ENCODE data around the gene ARHGEF3. TPM values are rescaled to one million over a fixed set of nuclear protein-coding genes. Genes with fewer than 3 reads are reported as not detected.
"Not testable (repeated sequence)": the region's sequence is repeated elsewhere in the genome, so short reads cannot be mapped to it uniquely, and the experiment has no call there.

ARHGEF3 gene
- total RNA-seq, 2 donors from 2014 or later = 14.8 to 20.0 TPM

GRCh38 chr3:56758042-56758441 lies 43.7 kb downstream of the ARHGEF3 start:
- intact Hi-C loops (cut with DNase I, micrococcal nuclease); ATAC-seq; DNase-seq: not testable (repeated sequence)

DNA sequence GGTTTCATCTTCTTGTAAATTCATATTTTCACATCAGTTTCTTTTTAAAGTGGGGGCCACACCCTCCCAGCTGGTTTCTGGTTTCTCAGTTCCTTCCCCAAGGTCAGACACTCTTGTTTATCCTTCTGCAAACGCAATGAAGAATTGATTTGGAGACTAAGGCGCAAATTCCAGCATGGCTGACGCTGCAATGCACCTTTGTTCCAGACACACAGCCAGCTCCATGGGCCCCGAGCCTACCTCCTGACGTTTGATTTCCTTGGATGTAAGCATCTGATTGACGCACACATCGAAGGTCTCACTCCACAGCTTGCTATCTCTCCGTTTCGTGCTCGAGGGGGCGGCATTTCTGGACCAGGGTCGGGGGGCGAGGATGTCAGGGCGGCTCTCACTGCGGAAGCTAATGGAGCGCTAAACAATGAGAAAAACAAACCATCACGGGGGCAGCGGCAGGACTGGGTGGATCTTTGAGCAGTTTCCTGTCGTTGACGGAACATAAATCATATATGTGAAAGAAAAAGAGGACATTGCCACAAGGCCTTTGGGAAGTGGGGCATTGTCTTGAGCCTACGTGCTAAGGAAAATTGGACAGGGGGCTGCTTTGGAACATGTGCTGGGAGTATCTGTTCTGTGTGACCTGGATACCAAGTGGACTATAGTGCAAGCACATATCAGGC lies 46.9 kb downstream of the ARHGEF3 start:
- DNase-seq = peak in 1 of 2 donors; percentile 19
- intact Hi-C loops (cut with DNase I, micrococcal nuclease) = no loop called here

DNA sequence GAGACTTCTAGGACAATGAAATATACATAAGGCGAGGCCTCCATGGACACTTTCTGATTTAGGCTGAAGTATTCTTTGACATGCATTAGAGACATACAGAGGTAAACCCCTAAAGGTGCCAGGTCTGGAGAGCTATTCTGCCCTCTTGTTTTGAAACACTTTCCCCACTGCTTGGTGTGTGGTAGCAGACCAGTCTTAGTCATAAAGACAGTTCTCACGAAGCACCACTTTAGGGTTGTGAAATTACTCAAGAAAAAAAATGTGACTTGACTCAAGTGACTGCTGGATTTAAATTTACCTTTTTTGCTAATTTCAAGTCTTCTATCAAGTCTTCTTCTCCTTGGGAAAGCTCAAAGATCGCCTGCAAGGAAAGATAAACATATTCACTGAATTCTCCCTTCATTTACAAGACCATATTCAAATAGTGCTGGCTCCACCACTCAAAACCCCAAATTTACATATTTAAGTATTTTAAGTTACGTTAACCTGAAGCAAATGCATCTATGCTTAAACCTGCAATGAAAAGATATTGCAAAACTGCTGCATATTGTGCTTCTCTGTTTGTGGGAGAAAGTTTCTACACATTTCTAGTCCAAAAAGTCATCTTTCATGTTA lies 48.4 kb downstream of the ARHGEF3 start:
- intact Hi-C loops (cut with DNase I, micrococcal nuclease) = no loop called here
- ATAC-seq (no peak), DNase-seq (no peak)

More for the DNA sequence above, 46.9 kb downstream of the ARHGEF3 start:
- ATAC-seq = no peak

- intact Hi-C loops (cut with DNase I, micrococcal nuclease) = no loop called here
- ATAC-seq = no peak
- DNase-seq = no peak
Measured at GRCh38 chr3:56751056-56751707, 50.6 kb downstream of the ARHGEF3 start.

DNA sequence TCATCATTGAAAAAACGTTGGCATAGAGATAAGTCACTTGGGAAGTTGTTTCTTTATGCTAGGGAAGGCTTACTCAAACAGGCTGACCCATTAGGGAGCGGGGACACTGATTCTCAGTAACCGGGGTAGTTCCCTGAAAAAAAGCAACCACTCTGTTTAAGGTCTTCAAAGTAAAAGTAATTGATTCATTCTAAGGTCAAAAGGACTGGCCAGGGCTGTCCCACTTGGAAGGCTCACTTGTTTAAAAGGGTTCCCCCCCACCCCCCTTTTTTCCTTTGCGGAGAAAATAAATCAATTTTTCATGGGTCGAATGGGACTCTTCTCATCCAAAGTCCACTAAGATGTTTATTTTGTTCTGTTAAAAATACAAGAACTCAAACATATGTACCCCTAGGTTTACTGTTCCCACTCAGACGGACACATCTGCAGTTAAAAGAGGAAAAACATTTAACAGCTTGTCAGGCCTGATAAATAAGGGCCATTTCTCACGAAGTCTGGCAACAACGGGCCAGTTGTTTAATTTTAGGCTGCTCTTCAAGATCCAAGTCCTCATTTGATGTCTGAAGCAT lies 53.0 kb downstream of the ARHGEF3 start:
- intact Hi-C loops (cut with DNase I, micrococcal nuclease) = no loop called here
- ATAC-seq = no peak
- no peak for DNase-seq

- no peak for ATAC-seq
- DNase-seq = no peak
- intact Hi-C loops (cut with DNase I, micrococcal nuclease) = no loop called here
Measured at GRCh38 chr3:56747150-56747549, 54.6 kb downstream of the ARHGEF3 start.

- ATAC-seq = no peak
- DNase-seq = no peak
- intact Hi-C loops (cut with DNase I, micrococcal nuclease) = no loop called here
Measured at GRCh38 chr3:56744016-56744415, 57.7 kb downstream of the ARHGEF3 start.

GRCh38 chr3:56742887-56743286 lies 58.9 kb downstream of the ARHGEF3 start:
- no peak for DNase-seq
- intact Hi-C loops (cut with DNase I, micrococcal nuclease) = no loop called here
- no peak for ATAC-seq

GRCh38 chr3:56739036-56739435 lies 62.7 kb downstream of the ARHGEF3 start:
- intact Hi-C loops (cut with DNase I, micrococcal nuclease) = no loop called here
- no peak for DNase-seq
- no peak for ATAC-seq

- intact Hi-C loops (cut with DNase I, micrococcal nuclease) = no loop called here
- ATAC-seq (no peak), DNase-seq (no peak)
Measured at GRCh38 chr3:56737006-56737405, 64.7 kb downstream of the ARHGEF3 start.

GRCh38 chr3:56732109-56732508 lies 69.6 kb downstream of the ARHGEF3 start:
- no peak for ATAC-seq
- intact Hi-C loops (cut with DNase I, micrococcal nuclease) = no loop called here

GRCh38 chr3:56725175-56725574 lies 76.6 kb downstream of the ARHGEF3 start:
- DNase-seq (peak; percentile 13 to 34), ATAC-seq (peak; percentile 38)
- intact Hi-C loops (cut with DNase I, micrococcal nuclease) = no loop called here

More at GRCh38 chr3:56732109-56732508, 69.6 kb downstream of the ARHGEF3 start:
- DNase-seq = no peak

DNA sequence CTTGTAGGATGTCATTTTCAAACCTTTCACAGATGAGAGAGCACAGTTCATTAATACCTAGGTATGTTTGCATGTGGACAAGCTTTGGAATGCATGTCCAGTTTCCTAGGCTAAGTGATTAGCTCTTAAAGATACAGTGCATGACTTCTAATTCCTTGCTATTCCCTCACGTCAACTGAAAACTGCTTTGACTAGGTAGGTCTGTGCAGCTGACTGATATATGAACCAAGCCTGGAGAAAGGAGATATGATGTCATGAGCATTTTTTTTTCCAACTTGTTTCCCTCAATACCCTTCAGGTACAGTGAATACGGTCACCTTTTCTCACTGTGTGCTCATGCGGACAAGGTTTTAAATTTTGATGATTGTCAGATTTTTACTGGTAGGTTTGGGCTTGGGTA lies 77.1 kb downstream of the ARHGEF3 start:
- intact Hi-C loops (cut with DNase I, micrococcal nuclease) = no loop called here
- ATAC-seq (no peak), DNase-seq (no peak)

- intact Hi-C loops (cut with DNase I, micrococcal nuclease) = no loop called here
- DNase-seq (no peak), ATAC-seq (no peak)
Measured at GRCh38 chr3:56720849-56721248, 80.9 kb downstream of the ARHGEF3 start.

GRCh38 chr3:56718809-56719208 lies 82.9 kb downstream of the ARHGEF3 start:
- intact Hi-C loops (cut with DNase I, micrococcal nuclease); ATAC-seq; DNase-seq: not testable (repeated sequence)

- ATAC-seq (no peak), DNase-seq (no peak)
- intact Hi-C loops (cut with DNase I, micrococcal nuclease) = no loop called here
Measured at GRCh38 chr3:56711344-56711743, 90.4 kb downstream of the ARHGEF3 start.

- ATAC-seq = not testable (repeated sequence)
- DNase-seq = peak in 1 of 2 donors; percentile 40
- intact Hi-C loops (cut with DNase I, micrococcal nuclease) = loop anchor here in 1 of 2 donors (10.0 kb wide), 1 partner anchor 97 kb away; the partner anchor contains the start of gene ARHGEF3
Measured at GRCh38 chr3:56707412-56707811, 94.3 kb downstream of the ARHGEF3 start.

DNA sequence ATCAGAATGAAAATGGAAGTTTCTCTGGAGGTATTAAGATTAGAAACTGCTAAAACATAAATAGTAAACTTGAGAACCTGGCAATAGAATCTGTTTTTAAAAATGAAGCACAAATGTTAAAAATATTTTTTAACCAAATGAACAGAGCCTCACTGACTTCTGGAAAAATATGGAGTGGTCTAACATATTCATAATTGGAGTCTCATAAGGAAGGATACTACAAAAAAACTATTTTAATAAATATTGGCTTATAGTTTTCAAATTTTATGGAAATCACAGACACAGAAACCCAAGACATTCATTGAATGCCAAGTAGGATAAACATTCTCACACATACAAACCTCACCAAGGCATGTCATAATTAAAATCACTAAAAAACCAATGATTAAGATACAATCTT lies 95.1 kb downstream of the ARHGEF3 start:
- ATAC-seq = no peak
- intact Hi-C loops (cut with DNase I, micrococcal nuclease) = loop anchor here in 1 of 2 donors (10.0 kb wide), 1 partner anchor 98 kb away; the partner anchor contains the start of gene ARHGEF3
- DNase-seq = no peak

GRCh38 chr3:56704706-56705105 lies 97.0 kb downstream of the ARHGEF3 start:
- intact Hi-C loops (cut with DNase I, micrococcal nuclease) = loop anchor here (5.0 to 10.0 kb wide), 3 partner anchors 93 to 283 kb away; partner anchors contain the start of gene ARHGEF3 (in 1 of the 2)

More at GRCh38 chr3:56704706-56705105, 97.0 kb downstream of the ARHGEF3 start:
- DNase-seq (no peak), ATAC-seq (no peak)

Measured in left colon (tissue), 2 donors.